NOMO-1 (cell line): ENCODE results near the gene PROZ.
"Not testable (repeated sequence)": the region's sequence is repeated elsewhere in the genome, so short reads cannot be mapped to it uniquely, and the experiment has no call there.

Source experiments
- DNase-seq, 2 experiments: peaks; one replicate each; lab custom pipeline; 2025; ENCODE audit not compliant: unreplicated experiment in 2 of 2; lab: John Stamatoyannopoulos, UW

PROZ gene, protein sequence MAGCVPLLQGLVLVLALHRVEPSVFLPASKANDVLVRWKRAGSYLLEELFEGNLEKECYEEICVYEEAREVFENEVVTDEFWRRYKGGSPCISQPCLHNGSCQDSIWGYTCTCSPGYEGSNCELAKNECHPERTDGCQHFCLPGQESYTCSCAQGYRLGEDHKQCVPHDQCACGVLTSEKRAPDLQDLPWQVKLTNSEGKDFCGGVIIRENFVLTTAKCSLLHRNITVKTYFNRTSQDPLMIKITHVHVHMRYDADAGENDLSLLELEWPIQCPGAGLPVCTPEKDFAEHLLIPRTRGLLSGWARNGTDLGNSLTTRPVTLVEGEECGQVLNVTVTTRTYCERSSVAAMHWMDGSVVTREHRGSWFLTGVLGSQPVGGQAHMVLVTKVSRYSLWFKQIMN

GRCh38 chr13:113157929-113158747 lies at the start of gene PROZ:
Gene PROZ, plus strand, starts transcription at chr13:113158648. Its CDS starts 13 bp downstream, at chr13:113158661.
- no peak for DNase-seq

- no peak for DNase-seq
Observed at GRCh38 chr13:113109151-113110047, 49.0 kb upstream of the PROZ start.

- DNase-seq, result no peak
Observed at GRCh38 chr13:113110048-113110851, 48.2 kb upstream of the PROZ start.

GRCh38 chr13:113110852-113111315 lies 47.6 kb upstream of the PROZ start:
- DNase-seq, result no peak

DNA sequence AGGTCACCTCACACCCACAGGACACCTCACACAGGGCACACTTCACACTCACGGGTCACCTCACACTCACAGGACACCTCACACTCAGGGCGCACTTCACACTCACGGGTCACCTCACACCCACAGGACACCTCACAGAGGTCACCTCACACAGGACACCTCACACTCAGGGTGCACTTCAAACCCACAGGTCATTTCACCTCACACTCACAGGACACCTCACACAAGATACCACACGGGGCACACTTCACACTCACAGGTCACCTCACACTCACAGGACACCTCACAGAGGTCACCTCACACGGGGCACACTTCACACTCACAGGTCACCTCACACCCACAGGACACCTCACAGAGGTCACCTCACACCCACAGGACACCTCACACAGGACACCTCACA lies 46.6 kb upstream of the PROZ start:
- DNase-seq, result not testable (repeated sequence)

GRCh38 chr13:113112475-113112874 lies 46.0 kb upstream of the PROZ start:
- not testable (repeated sequence) for DNase-seq

- no peak for DNase-seq
Observed at GRCh38 chr13:113112893-113113845, 45.3 kb upstream of the PROZ start.

- no peak for DNase-seq
Observed at GRCh38 chr13:113113846-113114271, 44.6 kb upstream of the PROZ start.

DNA sequence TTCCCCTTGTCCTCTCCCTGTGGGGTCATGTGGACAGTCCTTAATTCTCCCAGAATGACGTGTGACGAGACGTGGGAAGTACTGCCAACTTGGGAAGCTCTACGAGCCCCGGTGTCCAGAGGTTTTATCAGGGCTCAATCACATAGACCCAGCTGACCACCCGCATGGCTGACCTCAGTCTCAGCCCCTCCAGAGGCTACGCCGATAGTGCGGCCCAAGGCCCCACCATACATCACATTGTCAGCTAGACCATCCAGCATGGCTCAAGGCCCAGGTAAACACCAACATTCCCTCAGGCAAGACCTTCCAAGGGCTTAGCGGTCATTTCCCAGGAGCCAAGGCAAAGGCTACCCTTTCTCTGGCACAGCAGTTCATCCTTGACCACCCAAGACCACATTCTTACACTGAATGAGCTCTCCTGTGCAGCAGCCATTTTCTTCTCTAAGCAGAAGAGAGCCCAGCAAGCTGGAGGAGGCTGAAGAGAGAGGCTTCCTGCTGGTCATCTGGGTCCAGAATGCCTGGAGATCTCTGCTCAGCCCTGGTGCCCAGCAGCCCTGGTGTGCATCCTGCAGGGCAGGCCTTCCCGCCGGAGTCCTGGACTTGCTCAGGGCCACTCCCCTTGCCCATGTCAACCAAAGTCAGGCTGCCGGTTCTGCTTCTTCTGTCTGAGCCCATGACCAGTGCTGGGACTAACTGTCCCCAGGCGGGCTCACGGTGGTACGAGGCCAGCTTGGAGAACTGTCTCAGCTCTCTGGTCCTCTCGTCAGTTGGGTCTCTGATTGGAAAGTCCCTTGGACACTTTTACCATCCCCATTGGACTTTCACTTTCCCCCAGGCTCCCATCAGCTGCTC lies 43.7 kb upstream of the PROZ start:
- DNase-seq, result no peak

GRCh38 chr13:113115363-113116205 lies 42.9 kb upstream of the PROZ start:
- DNase-seq, result no peak

- DNase-seq, result no peak
Observed at GRCh38 chr13:113116206-113116800, 42.1 kb upstream of the PROZ start.

DNA sequence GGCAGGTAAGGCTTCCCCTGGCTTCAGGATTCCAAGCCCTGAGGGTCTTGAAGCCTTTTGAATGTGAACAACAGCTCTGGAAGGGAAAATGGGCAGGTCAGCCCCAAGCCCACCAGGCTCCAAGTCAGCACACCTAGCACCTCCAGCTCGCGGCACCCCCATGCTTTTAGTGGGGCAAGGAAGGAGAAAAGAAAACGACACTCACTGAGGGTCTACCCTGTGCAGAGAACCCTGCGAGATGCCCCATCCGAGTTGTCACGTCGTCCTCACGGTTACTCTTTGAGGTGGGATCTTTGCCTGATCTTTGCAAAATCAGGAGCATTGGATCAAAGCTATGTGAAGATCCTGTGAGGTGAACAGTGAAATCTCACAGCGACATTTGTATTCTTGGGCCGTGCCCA lies 41.6 kb upstream of the PROZ start:
- DNase-seq, result no peak

GRCh38 chr13:113117335-113117872 lies 41.0 kb upstream of the PROZ start:
- no peak for DNase-seq

DNA sequence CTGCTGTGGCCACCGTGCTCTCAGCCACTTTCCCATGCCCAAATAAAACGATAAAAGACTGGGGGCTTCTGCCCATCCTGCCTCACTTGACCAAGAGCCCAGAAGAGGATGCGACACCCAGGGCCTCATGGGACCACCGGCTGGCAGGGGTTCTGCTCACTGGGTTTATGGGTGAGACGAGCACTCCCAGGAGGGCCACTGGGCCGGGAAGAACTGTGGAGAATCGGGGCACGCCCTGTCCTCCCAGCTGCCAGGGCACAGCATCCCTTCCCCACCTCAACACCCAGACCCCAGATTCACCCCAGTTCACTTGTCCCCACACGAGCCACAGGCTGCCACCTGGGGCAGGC lies 40.6 kb upstream of the PROZ start:
- DNase-seq, result no peak

DNA sequence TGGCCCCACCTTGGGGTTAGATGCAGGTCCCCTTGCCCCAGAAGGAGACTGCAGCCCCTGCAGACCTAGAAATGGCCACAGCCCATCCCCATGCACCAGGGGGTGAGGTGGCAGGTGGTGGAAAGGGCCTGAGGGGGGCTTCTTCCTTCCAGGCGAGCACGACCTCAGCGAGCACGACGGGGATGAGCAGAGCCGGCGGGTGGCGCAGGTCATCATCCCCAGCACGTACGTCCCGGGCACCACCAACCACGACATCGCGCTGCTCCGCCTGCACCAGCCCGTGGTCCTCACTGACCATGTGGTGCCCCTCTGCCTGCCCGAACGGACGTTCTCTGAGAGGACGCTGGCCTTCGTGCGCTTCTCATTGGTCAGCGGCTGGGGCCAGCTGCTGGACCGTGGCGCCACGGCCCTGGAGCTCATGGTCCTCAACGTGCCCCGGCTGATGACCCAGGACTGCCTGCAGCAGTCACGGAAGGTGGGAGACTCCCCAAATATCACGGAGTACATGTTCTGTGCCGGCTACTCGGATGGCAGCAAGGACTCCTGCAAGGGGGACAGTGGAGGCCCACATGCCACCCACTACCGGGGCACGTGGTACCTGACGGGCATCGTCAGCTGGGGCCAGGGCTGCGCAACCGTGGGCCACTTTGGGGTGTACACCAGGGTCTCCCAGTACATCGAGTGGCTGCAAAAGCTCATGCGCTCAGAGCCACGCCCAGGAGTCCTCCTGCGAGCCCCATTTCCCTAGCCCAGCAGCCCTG lies 40.0 kb upstream of the PROZ start:
- no peak for DNase-seq
